GM12892 (cell line): ENCODE data around the gene NTN1.

Source experiments
- POLR2A ChIP-seq: IDR thresholded peaks from 2 replicates; pipeline ENCODE4 v1.6.1; 2011; ENCODE audit warnings: low read depth, low read length, control low read depth
- POLR2AphosphoS5 ChIP-seq: IDR thresholded peaks from 2 replicates; pipeline ENCODE4 v1.6.1; 2011; ENCODE audit warnings: low read depth, low read length, control low read depth

GRCh38 chr17:9123594-9124553 is 102.6 kb downstream of the NTN1 start:
- TF ChIP-seq POLR2AphosphoS5 (no peak), POLR2A (no peak)
